Measurements from ENCODE around the gene GABRA4.

GABRA4 gene

GRCh38 chr4:46979283-46979682 is 14.1 kb downstream of the GABRA4 start:
- no peak for DNase-seq (ENCODE audit: low read depth)

GRCh38 chr4:46977245-46977644 is 16.1 kb downstream of the GABRA4 start:
- DNase-seq (ENCODE audit: low read depth), result no peak

GRCh38 chr4:46975812-46976553 is 17.4 kb downstream of the GABRA4 start:
- no peak for DNase-seq (ENCODE audit: low read depth)

GRCh38 chr4:46974891-46975543 is 18.4 kb downstream of the GABRA4 start:
- no peak for DNase-seq (ENCODE audit: low read depth)

- DNase-seq (ENCODE audit: low read depth), result no peak
Observed at GRCh38 chr4:46968847-46969246, 24.5 kb downstream of the GABRA4 start.

- no peak for DNase-seq (ENCODE audit: low read depth)
Observed at GRCh38 chr4:46967631-46968030, 25.8 kb downstream of the GABRA4 start.

- no peak for DNase-seq (ENCODE audit: low read depth)
Observed at GRCh38 chr4:46958742-46959488, 34.5 kb downstream of the GABRA4 start.

GRCh38 chr4:46956451-46956850 is 36.9 kb downstream of the GABRA4 start:
- no peak for DNase-seq (ENCODE audit: low read depth)

- no peak for DNase-seq (ENCODE audit: low read depth)
Observed at GRCh38 chr4:46955601-46956000, 37.8 kb downstream of the GABRA4 start.

GRCh38 chr4:46954643-46955042 is 38.7 kb downstream of the GABRA4 start:
- no peak for DNase-seq (ENCODE audit: low read depth)

- DNase-seq (ENCODE audit: low read depth), result no peak
Observed at GRCh38 chr4:46953564-46953963, 39.8 kb downstream of the GABRA4 start.

GRCh38 chr4:46952451-46952850 is 40.9 kb downstream of the GABRA4 start:
- no peak for DNase-seq (ENCODE audit: low read depth)

- DNase-seq (ENCODE audit: low read depth), result no peak
Observed at GRCh38 chr4:46950826-46951225, 42.6 kb downstream of the GABRA4 start.

- no peak for DNase-seq (ENCODE audit: low read depth)
Observed at GRCh38 chr4:46949822-46950221, 43.6 kb downstream of the GABRA4 start.

- no peak for DNase-seq (ENCODE audit: low read depth)
Observed at GRCh38 chr4:46947541-46947940, 45.8 kb downstream of the GABRA4 start.

GRCh38 chr4:46946919-46947536 is 46.4 kb downstream of the GABRA4 start:
- DNase-seq (ENCODE audit: low read depth), result no peak

- no peak for DNase-seq (ENCODE audit: low read depth)
Observed at GRCh38 chr4:46945062-46945461, 48.3 kb downstream of the GABRA4 start.

- no peak for DNase-seq (ENCODE audit: low read depth)
Observed at GRCh38 chr4:46944345-46944744, 49.0 kb downstream of the GABRA4 start.

- DNase-seq (ENCODE audit: low read depth), result no peak
Observed at GRCh38 chr4:46937493-46937892, 55.9 kb downstream of the GABRA4 start.

GRCh38 chr4:46934726-46935125 is 58.7 kb downstream of the GABRA4 start:
- DNase-seq (ENCODE audit: low read depth), result no peak

GRCh38 chr4:46933686-46934085 is 59.7 kb downstream of the GABRA4 start:
- DNase-seq (ENCODE audit: low read depth), result no peak

- no peak for DNase-seq (ENCODE audit: low read depth)
Observed at GRCh38 chr4:46931981-46932380, 61.4 kb downstream of the GABRA4 start.

- DNase-seq (ENCODE audit: low read depth), result no peak
Observed at GRCh38 chr4:46930891-46931290, 62.5 kb downstream of the GABRA4 start.
